Mammary epithelial cell (primary cell): Measurements from ENCODE around the gene COL4A1.

ENCODE experiments used
- CTCF ChIP-seq, 2 donors: IDR thresholded peaks in 1 of 2; conservative IDR thresholded peaks in 1 of 2; 2 replicates each; pipeline ENCODE4 v1.5.1; 2011 to 2012; ENCODE audit warnings: inconsistent platforms in 2 of 2, low read length in 2 of 2, mild to moderate bottlenecking in 2 of 2, control low read depth in 1 of 2, low read depth in 1 of 2; ENCODE audit not compliant: insufficient read depth in 1 of 2; ENCODE audit errors: extremely low read depth in 1 of 2
- EZH2 ChIP-seq: IDR thresholded peaks from 2 replicates; pipeline ENCODE4 v1.6.1; 2012; ENCODE audit warnings: low read length, inconsistent platforms, borderline replicate concordance

DNA sequence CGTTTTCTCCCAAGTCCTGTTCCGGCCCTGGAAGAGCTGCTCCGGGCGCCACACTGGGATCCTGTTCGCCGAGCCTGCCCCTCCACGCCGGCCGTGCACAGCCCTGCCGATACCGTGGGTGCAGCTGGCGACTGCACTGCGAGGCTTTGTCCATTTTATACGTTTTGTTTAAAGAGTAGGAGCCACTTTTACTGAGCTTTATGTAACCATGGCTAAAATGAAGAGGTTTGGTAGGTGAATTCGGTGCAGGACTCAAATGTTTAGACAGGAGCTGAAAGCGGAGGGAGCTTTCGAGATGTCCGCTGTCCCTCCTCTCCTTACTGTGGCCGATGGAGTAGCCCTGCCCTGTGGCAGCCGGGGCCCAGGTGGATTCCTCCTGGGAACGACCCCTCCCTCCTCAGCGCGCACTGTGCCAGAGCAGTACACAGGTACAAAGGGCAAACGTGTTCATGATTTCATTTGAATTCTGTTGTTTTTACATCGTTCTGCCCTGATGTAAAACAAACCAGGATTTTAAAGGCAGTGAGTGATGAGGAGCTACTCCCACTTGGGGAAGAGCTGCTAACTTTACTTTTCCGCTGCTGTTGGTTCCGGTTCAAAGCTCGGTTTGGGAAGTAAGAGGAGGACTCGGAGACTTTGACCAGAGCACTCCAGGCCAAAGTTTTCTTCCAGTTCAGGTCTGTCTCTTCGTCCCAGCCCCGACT is 1.9 kb upstream of the COL4A1 start:
- no peak for TF ChIP-seq CTCF (conservative IDR thresholded peaks at IDR 0.05 in 1 of 2, IDR thresholded peaks at IDR 0.05 in 1 of 2; ENCODE audit: extremely low read depth in 1 of 2, insufficient read depth in 1 of 2, low read depth in 1 of 2, low read length in 2 of 2)
- no peak for TF ChIP-seq EZH2
